ENCODE results near the gene EIPR1. TPM values are rescaled to one million over a fixed set of nuclear protein-coding genes. Genes with fewer than 3 reads are reported as not detected.

The EIPR1 gene
- total and polyA plus RNA-seq, 2 donors (not counting 1 experiment from before 2014, with no cell fraction given), result 22.3 to 23.9 TPM

DNA sequence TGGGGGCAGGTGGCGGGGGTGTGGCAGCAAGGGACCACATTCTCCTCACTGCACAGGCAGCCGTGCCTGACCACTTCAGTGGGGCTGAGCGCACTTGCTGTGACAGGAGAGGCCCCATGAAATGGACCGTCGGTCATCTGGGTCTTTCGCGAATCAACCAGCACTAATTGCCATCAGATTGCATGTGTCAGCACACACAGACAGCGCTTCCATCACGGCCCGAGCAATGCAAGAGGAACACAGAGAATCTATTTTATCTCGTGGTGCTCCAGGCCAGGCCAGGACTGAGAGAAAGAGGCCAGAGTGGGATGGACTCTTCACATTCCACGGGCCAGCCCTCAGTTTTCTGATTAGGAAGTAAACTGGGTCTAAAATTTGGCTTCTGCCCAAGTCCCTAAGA is 87.0 kb downstream of the EIPR1 start:
- TF ChIP-seq CTCF (conservative IDR thresholded peaks at IDR 0.05 in 1 of 2, IDR thresholded peaks at IDR 0.05 in 1 of 2; ENCODE audit: low read depth in 1 of 2, low read length in 2 of 2), result no peak
- H3K36me3 ChIP-seq (ENCODE audit: control insufficient read depth, insufficient read depth, low read length), result no peaks in the 10 kb centered on the region
- H3K27ac ChIP-seq (ENCODE audit: insufficient read depth, low read length), result no peak overlapping the region
- H3K9ac ChIP-seq (ENCODE audit: insufficient read depth, low read length), result no peak overlapping the region
- H4K20me1 ChIP-seq (ENCODE audit: control insufficient read depth, extremely low read depth, insufficient read depth, low read length), result no peaks in the 10 kb centered on the region
- H2AFZ ChIP-seq (ENCODE audit: low read length), result no peak overlapping the region
- H3K79me2 ChIP-seq (ENCODE audit: control insufficient read depth, insufficient read depth, low read length), result no peaks in the 10 kb centered on the region
- H3K4me2 ChIP-seq (ENCODE audit: extremely low read depth, insufficient read depth, low read length), result no peak overlapping the region
- H3K4me1 ChIP-seq (ENCODE audit: control insufficient read depth, extremely low read depth, insufficient read depth, low read length), result no peaks in the 10 kb centered on the region
- H3K4me3 ChIP-seq (replicated peaks in 1 of 4; ENCODE audit: control extremely low read depth in 1 of 4, insufficient read depth in 1 of 4, low read depth in 3 of 4, low read length in 4 of 4), result no peak overlapping the region
- no peaks in the 10 kb centered on the region for H3K9me3 ChIP-seq (ENCODE audit: control insufficient read depth, insufficient read depth, low read depth, low read length)
- H3K27me3 ChIP-seq (ENCODE audit: control insufficient read depth, insufficient read depth, low read length), result no peaks in the 10 kb centered on the region
- DNase-seq (ENCODE audit: low read depth in 2 of 2), result no peak

GRCh38 chr2:3289971-3290370 is 87.6 kb downstream of the EIPR1 start:
- H3K27ac ChIP-seq (ENCODE audit: insufficient read depth, low read length), result no peak overlapping the region
- no peak overlapping the region for H3K4me2 ChIP-seq (ENCODE audit: extremely low read depth, insufficient read depth, low read length)
- no peaks in the 10 kb centered on the region for H4K20me1 ChIP-seq (ENCODE audit: control insufficient read depth, extremely low read depth, insufficient read depth, low read length)

DNA sequence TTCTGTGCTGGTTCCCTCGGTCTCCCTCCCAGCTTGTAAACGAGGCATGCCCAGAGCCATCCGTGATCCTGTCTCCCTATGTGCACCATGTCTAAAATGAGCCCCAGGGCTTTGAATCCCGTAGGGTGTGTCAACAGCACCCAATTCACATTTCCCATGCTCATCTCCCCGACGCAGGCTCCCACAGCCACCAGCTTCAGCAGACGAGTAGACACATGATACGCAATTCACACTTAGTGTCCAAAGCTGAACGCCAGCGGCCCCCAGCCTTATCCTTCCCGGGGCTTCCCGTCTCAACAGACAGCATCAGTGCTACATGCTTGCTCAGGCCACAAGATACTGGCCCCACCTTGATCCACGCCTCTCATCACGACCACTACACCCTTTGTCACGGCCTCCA is 88.1 kb downstream of the EIPR1 start:
- no peaks in the 10 kb centered on the region for H4K20me1 ChIP-seq (ENCODE audit: control insufficient read depth, extremely low read depth, insufficient read depth, low read length)
- no peak overlapping the region for H3K4me2 ChIP-seq (ENCODE audit: extremely low read depth, insufficient read depth, low read length)
- no peak overlapping the region for H2AFZ ChIP-seq (ENCODE audit: low read length)
- no peak for DNase-seq (ENCODE audit: low read depth in 2 of 2)
- H3K36me3 ChIP-seq (ENCODE audit: control insufficient read depth, insufficient read depth, low read length), result no peaks in the 10 kb centered on the region
- no peaks in the 10 kb centered on the region for H3K27me3 ChIP-seq (ENCODE audit: control insufficient read depth, insufficient read depth, low read length)
- H3K4me3 ChIP-seq (replicated peaks in 1 of 4; ENCODE audit: control extremely low read depth in 1 of 4, insufficient read depth in 1 of 4, low read depth in 3 of 4, low read length in 4 of 4), result no peak overlapping the region
- TF ChIP-seq CTCF (conservative IDR thresholded peaks at IDR 0.05 in 1 of 2, IDR thresholded peaks at IDR 0.05 in 1 of 2; ENCODE audit: low read depth in 1 of 2, low read length in 2 of 2) (no peak), EZH2 (IDR thresholded peaks at IDR 0.05; ENCODE audit: low read length, missing control alignments) (no peak)
- H3K27ac ChIP-seq (ENCODE audit: insufficient read depth, low read length), result no peak overlapping the region
- H3K9ac ChIP-seq (ENCODE audit: insufficient read depth, low read length), result no peak overlapping the region
- H3K9me3 ChIP-seq (ENCODE audit: control insufficient read depth, insufficient read depth, low read depth, low read length), result no peaks in the 10 kb centered on the region
- no peaks in the 10 kb centered on the region for H3K79me2 ChIP-seq (ENCODE audit: control insufficient read depth, insufficient read depth, low read length)
- no peaks in the 10 kb centered on the region for H3K4me1 ChIP-seq (ENCODE audit: control insufficient read depth, extremely low read depth, insufficient read depth, low read length)

More at GRCh38 chr2:3289971-3290370, 87.6 kb downstream of the EIPR1 start:
- Histone ChIP-seq H3K9ac (ENCODE audit: insufficient read depth, low read length) (no peak overlapping the region), H3K79me2 (ENCODE audit: control insufficient read depth, insufficient read depth, low read length) (no peaks in the 10 kb centered on the region), H3K4me3 (replicated peaks in 1 of 4; ENCODE audit: control extremely low read depth in 1 of 4, insufficient read depth in 1 of 4, low read depth in 3 of 4, low read length in 4 of 4) (no peak overlapping the region), H3K9me3 (ENCODE audit: control insufficient read depth, insufficient read depth, low read depth, low read length) (no peaks in the 10 kb centered on the region), H2AFZ (ENCODE audit: low read length) (no peak overlapping the region), H3K27me3 (ENCODE audit: control insufficient read depth, insufficient read depth, low read length) (no peaks in the 10 kb centered on the region), H3K4me1 (ENCODE audit: control insufficient read depth, extremely low read depth, insufficient read depth, low read length) (no peaks in the 10 kb centered on the region), H3K36me3 (ENCODE audit: control insufficient read depth, insufficient read depth, low read length) (no peaks in the 10 kb centered on the region)
- no peak for TF ChIP-seq CTCF (conservative IDR thresholded peaks at IDR 0.05 in 1 of 2, IDR thresholded peaks at IDR 0.05 in 1 of 2; ENCODE audit: low read depth in 1 of 2, low read length in 2 of 2)
- TF ChIP-seq EZH2 (IDR thresholded peaks at IDR 0.05; ENCODE audit: low read length, missing control alignments), result no peak
- DNase-seq (ENCODE audit: low read depth in 2 of 2), result no peak
